ENCODE measurements around the gene HOXA2. TPM values are rescaled to one million over a fixed set of nuclear protein-coding genes. Genes with fewer than 3 reads are reported as not detected.

HOXA2 gene
- total RNA-seq, 1 donor from 2014 or later: 1.1 TPM

DNA sequence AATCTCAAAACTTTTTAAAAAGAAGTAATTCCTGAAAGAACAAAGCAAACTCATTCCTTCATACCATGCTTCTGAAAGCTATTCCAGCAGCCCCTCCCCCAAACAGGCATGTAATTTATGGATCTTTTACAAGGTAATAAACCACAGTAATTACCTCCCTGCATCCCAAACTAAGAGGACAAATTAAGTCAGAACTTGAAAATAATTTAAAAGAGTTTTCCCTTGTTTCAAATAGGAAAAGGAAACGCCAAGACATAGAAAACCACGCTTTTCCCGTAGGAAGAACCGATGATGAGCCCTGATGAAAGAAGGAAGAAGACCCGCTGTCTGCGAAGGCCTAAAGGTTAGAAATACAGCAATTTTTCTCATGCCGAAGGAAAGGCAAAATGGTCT lies 19.2 kb upstream of the HOXA2 start:
- Mint-ChIP-seq H3K4me3 (ENCODE audit: unreplicated experiment) (peak overlapping the region; percentile 23), H3K27me3 (ENCODE audit: unreplicated experiment) (peaks cover 46% of the 10 kb centered on the region), H3K4me1 (ENCODE audit: unreplicated experiment) (peaks cover 37% of the 10 kb centered on the region)

GRCh38 chr7:27119412-27119911 lies 17.0 kb upstream of the HOXA2 start:
- DNase-seq (ENCODE audit: low spot score): no peak
- peaks cover 35% of the 10 kb centered on the region for H3K4me1 Mint-ChIP-seq (ENCODE audit: unreplicated experiment)
- H3K9me3 Mint-ChIP-seq (ENCODE audit: unreplicated experiment): no peaks in the 10 kb centered on the region
- H3K36me3 Mint-ChIP-seq (ENCODE audit: low read depth, unreplicated experiment): no peaks in the 10 kb centered on the region
- TF ChIP-seq, protein P1, sequence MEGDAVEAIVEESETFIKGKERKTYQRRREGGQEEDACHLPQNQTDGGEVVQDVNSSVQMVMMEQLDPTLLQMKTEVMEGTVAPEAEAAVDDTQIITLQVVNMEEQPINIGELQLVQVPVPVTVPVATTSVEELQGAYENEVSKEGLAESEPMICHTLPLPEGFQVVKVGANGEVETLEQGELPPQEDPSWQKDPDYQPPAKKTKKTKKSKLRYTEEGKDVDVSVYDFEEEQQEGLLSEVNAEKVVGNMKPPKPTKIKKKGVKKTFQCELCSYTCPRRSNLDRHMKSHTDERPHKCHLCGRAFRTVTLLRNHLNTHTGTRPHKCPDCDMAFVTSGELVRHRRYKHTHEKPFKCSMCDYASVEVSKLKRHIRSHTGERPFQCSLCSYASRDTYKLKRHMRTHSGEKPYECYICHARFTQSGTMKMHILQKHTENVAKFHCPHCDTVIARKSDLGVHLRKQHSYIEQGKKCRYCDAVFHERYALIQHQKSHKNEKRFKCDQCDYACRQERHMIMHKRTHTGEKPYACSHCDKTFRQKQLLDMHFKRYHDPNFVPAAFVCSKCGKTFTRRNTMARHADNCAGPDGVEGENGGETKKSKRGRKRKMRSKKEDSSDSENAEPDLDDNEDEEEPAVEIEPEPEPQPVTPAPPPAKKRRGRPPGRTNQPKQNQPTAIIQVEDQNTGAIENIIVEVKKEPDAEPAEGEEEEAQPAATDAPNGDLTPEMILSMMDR (IDR thresholded peaks at IDR 0.05; ENCODE audit: unreplicated experiment): no peak
- H3K4me3 Mint-ChIP-seq (ENCODE audit: unreplicated experiment): peak overlapping the region; percentile 27
- no peak overlapping the region for H3K27ac Mint-ChIP-seq (ENCODE audit: unreplicated experiment)
- peaks cover 45% of the 10 kb centered on the region for H3K27me3 Mint-ChIP-seq (ENCODE audit: unreplicated experiment)

More for the DNA sequence above, 19.2 kb upstream of the HOXA2 start:
- DNase-seq (ENCODE audit: low spot score): no peak
- Mint-ChIP-seq H3K9me3 (ENCODE audit: unreplicated experiment) (no peaks in the 10 kb centered on the region), H3K36me3 (ENCODE audit: low read depth, unreplicated experiment) (no peaks in the 10 kb centered on the region), H3K27ac (ENCODE audit: unreplicated experiment) (peak overlapping the region; percentile 14)
- TF ChIP-seq, protein P1 (IDR thresholded peaks at IDR 0.05; ENCODE audit: unreplicated experiment): no peak

GRCh38 chr7:27118580-27118979 lies 16.1 kb upstream of the HOXA2 start:
- Mint-ChIP-seq H3K27me3 (ENCODE audit: unreplicated experiment) (peaks cover 41% of the 10 kb centered on the region), H3K4me1 (ENCODE audit: unreplicated experiment) (peaks cover 29% of the 10 kb centered on the region), H3K4me3 (ENCODE audit: unreplicated experiment) (no peak overlapping the region), H3K27ac (ENCODE audit: unreplicated experiment) (no peak overlapping the region), H3K9me3 (ENCODE audit: unreplicated experiment) (no peaks in the 10 kb centered on the region), H3K36me3 (ENCODE audit: low read depth, unreplicated experiment) (no peaks in the 10 kb centered on the region)
- TF ChIP-seq, protein P1 (IDR thresholded peaks at IDR 0.05; ENCODE audit: unreplicated experiment): no peak
- no peak for DNase-seq (ENCODE audit: low spot score)

DNA sequence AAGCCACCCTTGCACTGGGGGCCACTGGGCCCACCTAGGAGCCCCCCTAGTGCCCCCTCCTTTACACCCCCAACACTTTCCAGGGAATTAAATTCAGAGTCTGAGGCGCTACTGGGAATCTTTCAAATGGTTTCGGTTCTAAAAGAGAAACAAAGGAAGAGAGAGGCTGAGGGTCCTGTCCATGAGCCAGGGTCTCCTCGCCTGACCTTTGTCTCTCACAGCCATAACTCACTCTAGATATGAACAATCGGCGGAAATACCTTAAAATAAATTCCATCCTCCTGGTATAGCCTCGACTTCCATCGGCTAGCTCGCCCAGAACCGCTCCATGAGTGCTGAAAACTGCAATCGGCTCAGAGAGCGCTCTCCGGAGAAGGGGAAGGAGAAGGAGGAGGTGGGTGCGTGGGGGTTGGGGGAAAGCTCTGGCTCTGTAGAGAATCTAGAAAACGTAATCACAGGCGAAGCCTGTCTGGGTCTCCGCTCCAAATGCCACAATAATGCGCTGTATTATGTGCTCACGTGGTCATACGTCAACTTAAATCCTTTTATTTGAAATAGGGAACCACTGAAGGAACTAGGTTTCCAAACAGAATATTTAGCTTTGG lies 15.5 kb upstream of the HOXA2 start:
- peak overlapping the region; percentile 39 for H3K4me3 Mint-ChIP-seq (ENCODE audit: unreplicated experiment)
- no peaks in the 10 kb centered on the region for H3K36me3 Mint-ChIP-seq (ENCODE audit: low read depth, unreplicated experiment)
- H3K27me3 Mint-ChIP-seq (ENCODE audit: unreplicated experiment): peaks cover 44% of the 10 kb centered on the region
- no peak for DNase-seq (ENCODE audit: low spot score)
- H3K27ac Mint-ChIP-seq (ENCODE audit: unreplicated experiment): no peak overlapping the region
- TF ChIP-seq, protein P1 (IDR thresholded peaks at IDR 0.05; ENCODE audit: unreplicated experiment): no peak
- no peaks in the 10 kb centered on the region for H3K9me3 Mint-ChIP-seq (ENCODE audit: unreplicated experiment)
- H3K4me1 Mint-ChIP-seq (ENCODE audit: unreplicated experiment): peaks cover 27% of the 10 kb centered on the region
